HG03457 (cell line): ENCODE measurements around the gene SLC43A1.
A peak's percentile ranks its signal among the peaks of the same experiment; 100 is the strongest.

Experiments used
- ATAC-seq: cut with Tn5 transposase; IDR thresholded peaks from one replicate; pipeline ENCODE4 v1.9.1; 2021; ENCODE audit warnings: moderate number of reproducible peaks; ENCODE audit not compliant: unreplicated experiment

Gene SLC43A1

GRCh38 chr11:57480409-57481137, 34.9 kb downstream of the SLC43A1 start:
- no peak for ATAC-seq

- no peak for ATAC-seq
Observed at GRCh38 chr11:57479911-57480310, 35.6 kb downstream of the SLC43A1 start.

GRCh38 chr11:57479021-57479663, 36.4 kb downstream of the SLC43A1 start:
- no peak for ATAC-seq

- ATAC-seq: no peak
Observed at GRCh38 chr11:57477507-57478189, 37.9 kb downstream of the SLC43A1 start.

GRCh38 chr11:57476757-57477506, 38.6 kb downstream of the SLC43A1 start:
- peak; percentile 35 for ATAC-seq

GRCh38 chr11:57476047-57476756, 39.3 kb downstream of the SLC43A1 start:
- peak; percentile 23 for ATAC-seq

GRCh38 chr11:57475671-57476046, 39.8 kb downstream of the SLC43A1 start:
- peak; percentile 33 for ATAC-seq

- no peak for ATAC-seq
Observed at GRCh38 chr11:57475191-57475590, 40.3 kb downstream of the SLC43A1 start.

GRCh38 chr11:57474803-57475115, 40.7 kb downstream of the SLC43A1 start:
- ATAC-seq: no peak

GRCh38 chr11:57474017-57474802, 41.3 kb downstream of the SLC43A1 start:
- ATAC-seq: peak; percentile 33

GRCh38 chr11:57473285-57473841, 42.1 kb downstream of the SLC43A1 start:
- ATAC-seq: no peak

- no peak for ATAC-seq
Observed at GRCh38 chr11:57471496-57471895, 44.0 kb downstream of the SLC43A1 start.

- ATAC-seq: no peak
Observed at GRCh38 chr11:57469268-57469667, 46.2 kb downstream of the SLC43A1 start.

GRCh38 chr11:57468276-57468675, 47.2 kb downstream of the SLC43A1 start:
- ATAC-seq: no peak

GRCh38 chr11:57467508-57468157, 47.9 kb downstream of the SLC43A1 start:
- ATAC-seq: no peak

GRCh38 chr11:57466680-57467079, 48.8 kb downstream of the SLC43A1 start:
- ATAC-seq: no peak

GRCh38 chr11:57464539-57465181, 50.8 kb downstream of the SLC43A1 start:
- no peak for ATAC-seq

GRCh38 chr11:57463671-57464538, 51.6 kb downstream of the SLC43A1 start:
- ATAC-seq: no peak
